Measurements from ENCODE around the gene ZBTB2. TPM values are rescaled to one million over a fixed set of nuclear protein-coding genes. Genes with fewer than 3 reads are reported as not detected.

ZBTB2 gene
- total RNA-seq, 1 experiment from 2014 or later, result 14.3 TPM

GRCh38 chr6:151377095-151377494, 14.3 kb downstream of the ZBTB2 start (continued):
- TF ChIP-seq AFF4 (CRISPR knock-in tag; IDR thresholded peaks at IDR 0.05; ENCODE audit: borderline replicate concordance), result no peak
- no peak for TF ChIP-seq ELF4 (CRISPR knock-in tag; IDR thresholded peaks at IDR 0.05; ENCODE audit: low read depth)
- TF ChIP-seq JAZF1 (CRISPR knock-in tag; IDR thresholded peaks at IDR 0.05), result no peak

- ATAC-seq, result no peak
- ChIA-PET POLR2A (no interaction called here), CTCF (no interaction called here)
- H3K27ac Mint-ChIP-seq, result peak overlapping the region; percentile 65
- H3K36me3 Mint-ChIP-seq, result 0 out of 2 replicates have a peak, but pooled peaks cover 4% of the 10 kb centered on the region
- H3K4me1 Mint-ChIP-seq, result peaks cover 69% of the 10 kb centered on the region
- DNase-seq (ENCODE audit: low spot score), result no peak
- TF ChIP-seq SP1 (CRISPR knock-in tag; conservative IDR thresholded peaks at IDR 0.05) (no peak), AFF4 (CRISPR knock-in tag; IDR thresholded peaks at IDR 0.05; ENCODE audit: borderline replicate concordance) (no peak), GABPB1 (CRISPR knock-in tag; IDR thresholded peaks at IDR 0.05) (no peak), GTF2I (CRISPR knock-in tag; conservative IDR thresholded peaks at IDR 0.05) (no peak), ZNF425 (CRISPR knock-in tag; conservative IDR thresholded peaks at IDR 0.05) (no peak), ATF3 (CRISPR knock-in tag; conservative IDR thresholded peaks at IDR 0.05) (no peak), ZNF532 (CRISPR knock-in tag; IDR thresholded peaks at IDR 0.05; ENCODE audit: borderline replicate concordance) (no peak), CREB1 (CRISPR knock-in tag; IDR thresholded peaks at IDR 0.05) (no peak), NR3C1 (CRISPR knock-in tag; conservative IDR thresholded peaks at IDR 0.05; ENCODE audit: low read depth) (no peak), TEAD4 (CRISPR knock-in tag; IDR thresholded peaks at IDR 0.05) (no peak)
- H3K9me3 Mint-ChIP-seq, result peaks cover 2% of the 10 kb centered on the region; the same call in 1 of the 2 replicates
- no peak overlapping the region for H3K4me3 Mint-ChIP-seq
- no peaks in the 10 kb centered on the region for H3K27me3 Mint-ChIP-seq (ENCODE audit: low read depth)
Measured at GRCh38 chr6:151376440-151376839, 14.9 kb downstream of the ZBTB2 start.
